Right lobe of liver (tissue), 6 donors: ENCODE data around the gene TMTC1. TPM values are rescaled to one million over a fixed set of nuclear protein-coding genes. Genes with fewer than 3 reads are reported as not detected.
A peak's percentile ranks its signal among the peaks of the same experiment; 100 is the strongest.

ENCODE experiments used
- ATAC-seq, 4 donors: fragments of 200-7000 bp; cut with Tn5 transposase; one replicate each; pipeline ENCODE4 v1.9.1; 2020; ENCODE audit warnings: mild to moderate bottlenecking in 4 of 4, moderate library complexity in 4 of 4
- DNase-seq, 3 donors: peaks; one replicate each; pipeline ENCODE4 v3.0.0-alpha.2; 2020
- H3K27ac ChIP-seq, 3 donors: fragments of 200-600 bp; one replicate each; pipeline ENCODE4 v1.8.0; 2022
- H3K27me3 ChIP-seq, 2 donors: fragments of 200-600 bp; one replicate each; pipeline ENCODE4 v1.8.0; 2022
- H3K36me3 ChIP-seq, 4 donors: fragments of 200-600 bp; sonication (generic) in 1 of 4; one replicate each; pipeline versions ENCODE4 v1.5.1 to v1.8.0; 2017 to 2022; ENCODE audit warnings: control low read depth in 1 of 4
- H3K4me1 ChIP-seq, 4 donors: fragments of 200-600 bp; sonication (generic) in 1 of 4; one replicate each; pipeline versions ENCODE4 v1.5.1 to v1.8.0; 2017 to 2022; ENCODE audit warnings: control low read depth in 1 of 4
- H3K4me3 ChIP-seq, 3 donors: fragments of 200-600 bp; one replicate each; pipeline ENCODE4 v1.8.0; 2022
- H3K9me3 ChIP-seq, 4 donors: fragments of 200-600 bp; sonication (generic) in 1 of 4; one replicate each; pipeline versions ENCODE4 v1.5.1 to v1.8.0; 2017 to 2022; ENCODE audit warnings: control low read depth in 1 of 4
- CTCF ChIP-seq, 4 donors: fragments of 200-600 bp in 3 of 4; fragments of 450-650 bp in 1 of 4; IDR thresholded peaks; one replicate each; pipeline versions ENCODE4 v1.5.1 to v1.8.0; 2016 to 2022; ENCODE audit warnings: antibody characterized with exemption in 4 of 4, mild to moderate bottlenecking in 2 of 4
- POLR2A ChIP-seq: fragments of 450-650 bp; IDR thresholded peaks from one replicate; pipeline ENCODE4 v1.6.1; 2017; ENCODE audit warnings: antibody characterized with exemption, mild to moderate bottlenecking
- WGBS: methylation state at CpG from one replicate; pipeline ENCODE4 v1.1.6; 2018; ENCODE audit warnings: low coverage, low lambda C conversion rate; ENCODE audit not compliant: insufficient coverage; ENCODE audit errors: missing lambda C conversion rate; 5-methylcytosine and 5-hydroxymethylcytosine counted together
- intact Hi-C, 2 donors: fragments of 100-400 bp; cut with DNase I; formaldehyde crosslinking; loops; one replicate each; pipeline versions ENCODE4 v1.11.2 to v1.14.1; 2022
- total RNA-seq, 6 experiments: library from RNA; depleted of rRNA in 2 of 6; stranded (reverse); fragments of >200 nt in 2 of 6; fragmentation: NEBNext Ultra II Directional in 3 of 6; extraction: Animal tissue kit (Norgen Biotek cat#: 25700) in 3 of 6; gene quantifications; one replicate each; pipeline versions ENCODE4 v1.1.0 to v1.2.4, GENCODE V29; 2016 to 2023
- donor health status: DM: no; HTN: yes; CAD: no.
- donor health status: DM: no; HTN: no; CAD: no.
- donor health status: DM: no; HTN: no; CAD: no.
- donor health status: DM: no; HTN: yes; CAD: no.
- donor health status: DM: no; HTN: yes; CAD: no.

TMTC1 gene
- total RNA-seq, 6 experiments from 2014 or later = 3.0 to 4.2 (median 3.5) TPM

DNA sequence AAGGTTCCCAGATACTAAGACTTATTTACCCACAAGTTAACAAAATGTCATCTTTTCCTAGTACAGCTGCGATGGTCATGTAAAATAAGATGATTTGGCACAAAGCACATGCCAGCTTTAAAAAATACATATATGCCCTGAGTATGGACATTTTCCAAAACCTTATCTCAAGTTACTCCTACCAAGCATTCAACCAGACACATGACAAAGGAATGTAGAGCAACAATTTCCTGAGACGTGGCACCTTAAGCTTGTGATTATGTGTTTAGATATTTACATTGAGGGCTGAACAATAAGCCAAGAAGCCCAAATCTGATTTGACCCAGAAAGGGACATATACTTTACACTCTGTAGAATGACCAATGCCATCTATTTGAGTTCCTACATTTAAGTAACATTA is 261.8 kb downstream of the TMTC1 start:
- DNase-seq (no peak), ATAC-seq (no peak)
- Histone ChIP-seq H3K4me1 (peaks cover 0 to 7% (median 0%) of the 10 kb centered on the region in 4 donors), H3K27me3 (no peaks in the 10 kb centered on the region), H3K36me3 (no peaks in the 10 kb centered on the region), H3K27ac (no peak overlapping the region), H3K9me3 (no peaks in the 10 kb centered on the region), H3K4me3 (no peak overlapping the region)
- 79% methylated on average over 2 of the region's 2 CpGs for WGBS
- intact Hi-C loops = loop anchor here in 1 of 2 donors (10.0 kb wide), 1 partner anchor 1283 kb away; no protein-coding TSS in a partner anchor
- no peak for TF ChIP-seq CTCF (IDR thresholded peaks at IDR 0.05)
- TF ChIP-seq POLR2A = no peak

DNA sequence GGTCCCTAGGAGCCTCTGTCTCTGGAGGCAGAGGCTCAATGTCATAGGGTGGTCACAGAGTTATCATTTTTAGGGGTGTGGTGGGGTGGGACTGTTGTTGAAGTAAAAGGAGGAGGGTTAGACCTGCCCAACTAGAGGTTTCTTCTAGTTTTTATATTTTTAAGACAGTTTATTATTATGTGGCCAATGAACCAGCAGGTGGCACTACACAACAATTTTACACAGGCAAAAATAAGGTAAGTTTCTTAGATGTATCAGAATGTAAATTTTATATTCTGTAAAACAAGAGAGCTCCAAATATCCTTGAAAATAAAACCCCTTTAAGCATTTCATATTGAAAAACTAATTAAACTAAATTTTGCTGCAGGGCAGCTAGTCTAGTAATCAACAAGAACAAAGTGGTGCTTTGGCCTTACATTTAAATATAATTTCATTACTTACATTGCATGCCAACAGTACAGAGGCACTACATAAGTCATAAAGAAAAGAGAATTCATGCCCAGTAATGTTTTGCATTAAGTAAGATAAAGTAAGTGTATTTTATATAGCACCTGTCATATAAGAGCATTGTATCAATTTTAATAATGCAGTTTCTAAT is 264.1 kb downstream of the TMTC1 start:
- H3K36me3 ChIP-seq = no peaks in the 10 kb centered on the region
- H3K4me1 ChIP-seq = peaks cover 0 to 7% (median 0%) of the 10 kb centered on the region in 4 donors
- no peaks in the 10 kb centered on the region for H3K27me3 ChIP-seq
- no peak for DNase-seq
- no peak overlapping the region for H3K4me3 ChIP-seq
- H3K9me3 ChIP-seq = no peaks in the 10 kb centered on the region
- peak; percentile 56 to 69 (median 66) for TF ChIP-seq CTCF (IDR thresholded peaks at IDR 0.05)
- no peak for TF ChIP-seq POLR2A
- intact Hi-C loops = loop anchor here in 1 of 2 donors (10.0 kb wide), 1 partner anchor 1285 kb away; no protein-coding TSS in a partner anchor
- no peak overlapping the region for H3K27ac ChIP-seq
- ATAC-seq = peak in 3 of 4 donors; percentile 41 to 68 (median 48)

DNA sequence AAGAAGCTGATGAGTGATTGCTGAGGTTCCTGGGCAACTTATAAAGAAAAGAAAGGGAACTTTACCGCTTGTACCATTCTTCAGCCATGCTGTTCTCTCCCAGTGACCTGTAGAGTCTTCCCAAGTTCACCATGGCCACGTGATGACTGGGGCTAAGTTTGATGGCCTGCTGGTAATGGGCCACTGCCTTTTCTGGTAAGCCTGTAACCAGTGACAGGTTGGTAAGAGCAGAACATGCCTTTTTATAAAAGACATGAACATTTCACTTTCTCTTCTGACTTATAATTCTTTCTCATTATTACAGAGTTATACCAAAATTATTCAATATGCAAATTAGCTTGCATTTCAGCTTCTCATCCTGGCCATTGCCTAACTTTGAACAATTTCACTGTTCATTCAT is 265.3 kb downstream of the TMTC1 start:
- 11% methylated on average over 1 of the region's 2 CpGs for WGBS
- peaks cover 0 to 7% (median 0%) of the 10 kb centered on the region in 4 donors for H3K4me1 ChIP-seq
- no peaks in the 10 kb centered on the region for H3K36me3 ChIP-seq
- intact Hi-C loops = no loop called here
- H3K9me3 ChIP-seq = no peaks in the 10 kb centered on the region
- TF ChIP-seq POLR2A (no peak), CTCF (IDR thresholded peaks at IDR 0.05) (no peak)
- H3K27ac ChIP-seq = no peak overlapping the region
- ATAC-seq (no peak), DNase-seq (no peak)
- H3K27me3 ChIP-seq = no peaks in the 10 kb centered on the region
- H3K4me3 ChIP-seq = no peak overlapping the region

DNA sequence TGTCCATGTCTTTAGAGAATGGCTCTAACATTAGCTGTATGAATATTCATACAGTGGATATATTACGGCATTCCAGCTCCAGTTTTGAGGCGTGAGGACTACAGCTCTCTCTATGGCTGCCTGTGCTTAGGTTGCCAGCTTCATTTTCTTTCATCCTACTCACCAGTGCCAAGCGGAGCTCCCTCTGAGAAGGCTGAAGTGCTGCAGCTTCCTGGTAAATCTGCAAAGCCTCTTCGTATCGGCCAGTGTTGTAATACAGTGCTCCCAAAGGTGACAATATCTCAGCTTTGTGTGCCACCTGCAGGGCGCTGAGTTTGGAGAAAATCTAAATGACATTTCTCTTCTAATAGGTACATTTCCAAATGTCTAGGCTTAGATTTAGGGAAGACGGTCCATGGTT is 266.5 kb downstream of the TMTC1 start:
- WGBS = 35% methylated on average over 7 of the region's 7 CpGs
- intact Hi-C loops = no loop called here
- TF ChIP-seq CTCF (IDR thresholded peaks at IDR 0.05) (peak; percentile 40 to 67 (median 50)), POLR2A (no peak)

More for the DNA sequence above, 266.5 kb downstream of the TMTC1 start:
- peak in 2 of 3 donors; percentile 37 to 52 for DNase-seq
- no peaks in the 10 kb centered on the region for H3K27me3 ChIP-seq
- H3K36me3 ChIP-seq = no peaks in the 10 kb centered on the region
- H3K9me3 ChIP-seq = no peaks in the 10 kb centered on the region
- peak; percentile 91 to 97 (median 92) for ATAC-seq
- H3K27ac ChIP-seq = no peak overlapping the region
- no peaks in the 10 kb centered on the region for H3K4me1 ChIP-seq
- no peak overlapping the region for H3K4me3 ChIP-seq
